Breast epithelium (tissue), 4 donors: ENCODE data around the gene TRMU. TPM values are rescaled to one million over a fixed set of nuclear protein-coding genes. Genes with fewer than 3 reads are reported as not detected.

Source experiments
- DNase-seq, 2 donors: peaks; one replicate each; pipeline ENCODE4 v3.0.0-alpha.2; 2019; ENCODE audit warnings: low spot score in 2 of 2
- H3K27ac ChIP-seq, 2 donors: fragments of 200-600 bp; sonication (generic) in 1 of 2; one replicate each; pipeline ENCODE4 v1.5.1; 2016 to 2019; ENCODE audit warnings: mild to moderate bottlenecking in 1 of 2
- H3K27me3 ChIP-seq, 2 donors: fragments of 200-600 bp; sonication (generic) in 1 of 2; one replicate each; pipeline versions ENCODE4 v1.5.1 to v1.6.0; 2017 to 2019; ENCODE audit warnings: control low read depth in 1 of 2, mild to moderate bottlenecking in 1 of 2
- H3K36me3 ChIP-seq: fragments of 200-600 bp; one replicate; pipeline ENCODE4 v1.5.1; 2019
- H3K4me1 ChIP-seq, 2 donors: fragments of 200-600 bp; sonication (generic); one replicate each; pipeline ENCODE4 v1.5.1; 2016 to 2019; ENCODE audit warnings: control low read depth in 1 of 2
- H3K4me3 ChIP-seq, 3 donors: fragments of 200-600 bp; sonication (generic); 1 replicate in 2 of 3; 2 replicates in 1 of 3; pipeline ENCODE4 v1.5.1; 2016 to 2019; ENCODE audit warnings: mild to moderate bottlenecking in 3 of 3, moderate library complexity in 2 of 3
- H3K9me3 ChIP-seq, 2 donors: fragments of 200-600 bp; sonication (generic) in 1 of 2; one replicate each; pipeline ENCODE4 v1.5.1; 2016 to 2019; ENCODE audit warnings: control low read depth in 1 of 2
- POLR2A ChIP-seq: fragments of 450-650 bp; IDR thresholded peaks from one replicate; pipeline ENCODE4 v1.6.1; 2016; ENCODE audit warnings: antibody characterized with exemption, mild to moderate bottlenecking, moderate library complexity
- POLR2AphosphoS5 ChIP-seq, 3 donors: sonication (generic); formaldehyde crosslinking; IDR thresholded peaks; one replicate each; pipeline ENCODE4 v1.6.1; 2017; ENCODE audit warnings: antibody characterized with exemption in 3 of 3
- intact Hi-C: fragments of 100-400 bp; cut with DNase I; formaldehyde crosslinking; loops from one replicate; pipeline ENCODE4 v1.15.1; 2023; ENCODE audit warnings: low total_unique reads
- total RNA-seq, 3 donors: library from RNA; depleted of rRNA; stranded (reverse); fragments of >200 nt; gene quantifications; one replicate each; pipeline ENCODE4 v1.1.0, GENCODE V29; 2016
- TF ChIP-seq, protein P1 (sequence below), 3 donors: fragments of 450-650 bp; IDR thresholded peaks; one replicate each; pipeline ENCODE4 v1.5.1; 2016 to 2017; ENCODE audit warnings: antibody characterized with exemption in 3 of 3, mild to moderate bottlenecking in 3 of 3, moderate library complexity in 3 of 3

The TRMU gene
- total RNA-seq, 3 donors from 2014 or later = 25.4 to 40.6 (median 37.6) TPM

DNA sequence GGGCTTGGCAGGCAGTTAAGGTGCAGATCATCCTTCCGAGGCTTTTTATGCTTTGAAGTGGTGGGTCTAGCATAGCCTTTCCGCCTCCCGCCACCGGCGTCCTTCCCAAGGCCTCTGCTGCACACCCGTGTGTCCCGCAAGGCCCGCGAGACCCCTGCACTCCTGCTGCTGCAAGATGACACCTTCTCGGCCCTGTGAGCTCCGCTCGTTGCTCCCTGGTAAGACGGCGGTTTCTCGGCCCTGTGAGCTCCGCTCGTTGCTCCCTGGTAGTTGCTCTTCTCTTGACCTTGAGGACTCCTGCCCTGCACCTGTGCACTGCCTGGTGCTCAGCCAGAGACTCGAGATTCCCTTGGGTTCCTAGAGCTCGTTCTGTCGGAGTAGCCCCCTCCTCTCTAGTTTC lies 17.9 kb upstream of the TRMU start:
- no peak for DNase-seq
- H3K4me3 ChIP-seq = no peak overlapping the region
- H3K4me1 ChIP-seq = no peaks in the 10 kb centered on the region
- intact Hi-C loops = no loop called here
- H3K36me3 ChIP-seq = no peaks in the 10 kb centered on the region
- no peak overlapping the region for H3K27ac ChIP-seq
- TF ChIP-seq, protein P1, sequence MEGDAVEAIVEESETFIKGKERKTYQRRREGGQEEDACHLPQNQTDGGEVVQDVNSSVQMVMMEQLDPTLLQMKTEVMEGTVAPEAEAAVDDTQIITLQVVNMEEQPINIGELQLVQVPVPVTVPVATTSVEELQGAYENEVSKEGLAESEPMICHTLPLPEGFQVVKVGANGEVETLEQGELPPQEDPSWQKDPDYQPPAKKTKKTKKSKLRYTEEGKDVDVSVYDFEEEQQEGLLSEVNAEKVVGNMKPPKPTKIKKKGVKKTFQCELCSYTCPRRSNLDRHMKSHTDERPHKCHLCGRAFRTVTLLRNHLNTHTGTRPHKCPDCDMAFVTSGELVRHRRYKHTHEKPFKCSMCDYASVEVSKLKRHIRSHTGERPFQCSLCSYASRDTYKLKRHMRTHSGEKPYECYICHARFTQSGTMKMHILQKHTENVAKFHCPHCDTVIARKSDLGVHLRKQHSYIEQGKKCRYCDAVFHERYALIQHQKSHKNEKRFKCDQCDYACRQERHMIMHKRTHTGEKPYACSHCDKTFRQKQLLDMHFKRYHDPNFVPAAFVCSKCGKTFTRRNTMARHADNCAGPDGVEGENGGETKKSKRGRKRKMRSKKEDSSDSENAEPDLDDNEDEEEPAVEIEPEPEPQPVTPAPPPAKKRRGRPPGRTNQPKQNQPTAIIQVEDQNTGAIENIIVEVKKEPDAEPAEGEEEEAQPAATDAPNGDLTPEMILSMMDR (IDR thresholded peaks at IDR 0.05) = no peak
- TF ChIP-seq POLR2A (no peak), POLR2AphosphoS5 (IDR thresholded peaks at IDR 0.05) (no peak)
- no peaks in the 10 kb centered on the region for H3K27me3 ChIP-seq
- no peaks in the 10 kb centered on the region for H3K9me3 ChIP-seq

DNA sequence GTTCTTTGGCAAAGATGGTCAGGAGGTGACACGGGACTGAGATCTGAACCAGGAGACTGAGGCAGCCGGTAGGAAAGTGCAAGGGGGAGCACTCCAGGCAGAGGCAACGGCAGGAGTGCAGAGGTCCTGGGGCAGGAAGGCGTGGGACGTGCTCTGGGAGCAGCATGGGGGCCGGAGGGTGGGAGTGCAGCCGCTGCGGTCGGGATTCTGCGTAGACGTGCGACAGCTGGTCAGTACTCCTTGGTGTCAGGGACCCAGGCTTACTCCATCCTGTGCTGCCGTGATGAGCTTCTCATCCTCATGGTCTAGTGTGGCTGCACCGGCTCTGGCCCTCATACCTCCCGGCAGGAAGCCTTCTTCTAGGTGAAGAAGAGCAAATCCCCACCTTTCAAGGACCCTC lies 16.9 kb upstream of the TRMU start:
- no peak overlapping the region for H3K4me3 ChIP-seq
- TF ChIP-seq POLR2A = no peak
- TF ChIP-seq, protein P1 (IDR thresholded peaks at IDR 0.05) = no peak
- TF ChIP-seq POLR2AphosphoS5 (IDR thresholded peaks at IDR 0.05) = no peak
- H3K4me1 ChIP-seq = no peaks in the 10 kb centered on the region
- no peaks in the 10 kb centered on the region for H3K27me3 ChIP-seq
- no peaks in the 10 kb centered on the region for H3K36me3 ChIP-seq
- no peak for DNase-seq
- no peak overlapping the region for H3K27ac ChIP-seq
- H3K9me3 ChIP-seq = no peaks in the 10 kb centered on the region
- intact Hi-C loops = no loop called here

DNA sequence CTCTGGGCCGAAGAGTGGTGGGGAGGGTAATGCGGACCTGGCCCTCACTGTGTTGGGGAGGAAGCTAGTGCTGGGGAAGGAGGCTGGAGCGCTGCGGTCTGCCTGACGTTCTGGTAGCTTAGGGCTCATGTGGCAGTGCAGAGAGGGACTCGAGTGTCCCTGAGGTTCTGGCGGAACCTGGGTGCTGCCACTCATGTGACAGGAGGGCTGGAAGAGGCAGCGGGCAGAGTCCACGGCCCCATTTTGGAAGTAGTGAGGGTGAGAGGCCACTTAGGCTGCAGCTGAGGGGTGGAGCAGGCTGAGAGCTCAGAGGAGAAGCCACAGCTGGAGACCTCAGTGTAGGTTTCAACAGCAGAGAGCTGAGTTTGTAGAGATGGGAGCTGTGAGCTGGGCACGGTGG lies 16.2 kb upstream of the TRMU start:
- TF ChIP-seq, protein P1 (IDR thresholded peaks at IDR 0.05) = no peak
- no peak for TF ChIP-seq POLR2A
- TF ChIP-seq POLR2AphosphoS5 (IDR thresholded peaks at IDR 0.05) = no peak
- no peaks in the 10 kb centered on the region for H3K36me3 ChIP-seq
- no peak overlapping the region for H3K27ac ChIP-seq
- no peak for DNase-seq
- H3K4me3 ChIP-seq = no peak overlapping the region
- no peaks in the 10 kb centered on the region for H3K4me1 ChIP-seq
- no peaks in the 10 kb centered on the region for H3K9me3 ChIP-seq
- H3K27me3 ChIP-seq = no peaks in the 10 kb centered on the region
- intact Hi-C loops = no loop called here

DNA sequence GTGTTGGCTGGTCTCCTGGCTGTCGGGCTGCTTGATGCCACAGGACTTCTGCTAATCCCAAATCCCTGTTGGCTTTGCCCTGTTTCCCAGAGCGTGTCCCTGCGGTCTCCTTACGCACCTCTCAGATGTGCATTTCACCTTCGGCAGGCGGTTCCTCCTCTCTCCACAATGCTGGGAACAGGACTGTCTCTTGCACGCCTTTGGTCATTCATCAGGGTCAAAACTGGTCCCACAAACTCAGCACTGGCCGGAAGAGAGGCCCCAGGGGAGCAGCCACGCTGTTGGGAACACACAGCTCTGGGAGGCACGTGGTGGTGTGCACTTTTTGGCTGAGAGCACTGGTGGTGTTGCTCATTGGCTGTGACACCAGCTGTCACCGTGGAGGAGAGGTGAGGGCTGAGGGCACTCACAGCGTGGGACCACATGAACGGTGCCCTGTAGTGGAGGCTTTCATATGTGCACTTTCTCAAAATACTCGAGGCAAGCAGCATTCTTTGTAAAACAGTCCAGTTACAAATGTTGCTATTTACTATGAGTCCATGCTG lies 15.3 kb upstream of the TRMU start:
- TF ChIP-seq, protein P1 (IDR thresholded peaks at IDR 0.05) = no peak
- no peak for TF ChIP-seq POLR2AphosphoS5 (IDR thresholded peaks at IDR 0.05)
- no peak for TF ChIP-seq POLR2A
- Histone ChIP-seq H3K27me3 (no peaks in the 10 kb centered on the region), H3K4me3 (no peak overlapping the region), H3K27ac (no peak overlapping the region), H3K9me3 (no peaks in the 10 kb centered on the region), H3K36me3 (no peaks in the 10 kb centered on the region), H3K4me1 (no peaks in the 10 kb centered on the region)
- intact Hi-C loops = no loop called here
- no peak for DNase-seq

DNA sequence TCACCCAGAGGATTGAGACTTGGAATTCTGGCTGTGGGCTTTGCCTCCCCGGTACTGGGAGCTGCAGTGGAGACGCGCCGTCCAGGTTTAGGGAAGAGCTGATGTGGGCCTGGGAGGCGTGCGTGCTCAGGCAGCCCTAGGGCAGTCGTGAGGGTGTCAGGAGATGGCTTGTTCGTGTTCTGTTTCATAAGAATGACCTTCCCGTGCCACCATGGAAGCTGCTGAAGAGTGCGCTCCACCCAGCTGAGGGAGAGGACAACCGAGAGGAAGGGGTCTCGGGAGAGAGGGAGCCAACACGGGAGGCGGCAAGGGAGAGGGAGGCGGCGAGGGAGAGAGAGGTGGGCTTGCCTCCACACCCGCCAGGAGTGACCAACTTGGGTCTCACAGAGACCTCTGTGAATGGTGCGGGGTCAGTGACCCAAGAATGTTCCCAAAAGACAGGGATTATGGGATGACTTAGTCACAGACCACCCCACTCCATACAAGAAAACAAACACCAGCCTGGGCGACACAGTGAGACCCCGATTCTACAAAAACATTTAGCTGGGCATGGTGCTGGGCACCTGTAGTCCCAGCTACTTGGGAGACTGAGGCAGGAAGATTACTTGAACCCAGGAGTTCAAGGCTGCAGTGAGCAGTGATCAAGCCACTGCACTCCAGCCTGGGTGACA lies 14.7 kb upstream of the TRMU start:
- Histone ChIP-seq H3K4me3 (no peak overlapping the region), H3K27ac (no peak overlapping the region), H3K4me1 (no peaks in the 10 kb centered on the region), H3K27me3 (no peaks in the 10 kb centered on the region), H3K9me3 (no peaks in the 10 kb centered on the region), H3K36me3 (no peaks in the 10 kb centered on the region)
- DNase-seq = no peak
- TF ChIP-seq, protein P1 (IDR thresholded peaks at IDR 0.05) = no peak
- TF ChIP-seq POLR2AphosphoS5 (IDR thresholded peaks at IDR 0.05) (no peak), POLR2A (no peak)
- intact Hi-C loops = no loop called here
